GM11168 (cell line): Measurements from ENCODE around the gene DKK2.
"Not testable (repeated sequence)": the region's sequence is repeated elsewhere in the genome, so short reads cannot be mapped to it uniquely, and the experiment has no call there.

Experiments used
- in situ Hi-C: fragments of 300-500 bp; cut with MboI; formaldehyde crosslinking; loops from one replicate; pipeline ENCODE4 v1.12.0; 2022; ENCODE audit warnings: low sequenced_read_pairs; ENCODE audit not compliant: unreplicated experiment

The DKK2 gene

DNA sequence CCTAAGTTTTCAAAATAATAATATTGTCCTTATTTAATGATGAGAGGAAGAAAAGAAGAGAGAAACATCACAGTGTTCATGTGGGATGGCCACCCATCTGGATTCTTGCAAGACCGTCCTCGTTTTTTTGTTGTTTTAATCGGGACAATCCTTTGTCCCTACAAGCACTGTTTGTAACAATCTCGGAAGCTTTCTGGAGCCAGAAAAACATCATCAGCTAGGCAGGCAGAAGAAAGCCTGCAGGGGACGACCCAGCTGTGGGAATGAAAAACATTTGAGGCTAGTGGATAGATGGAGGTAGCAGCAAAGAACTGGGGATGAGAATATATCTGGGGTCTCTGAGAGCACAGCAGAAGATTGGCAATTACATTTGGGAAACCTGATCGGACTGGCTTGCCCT, 105.6 kb downstream of the DKK2 start:
- in situ Hi-C loops: no loop called here

DNA sequence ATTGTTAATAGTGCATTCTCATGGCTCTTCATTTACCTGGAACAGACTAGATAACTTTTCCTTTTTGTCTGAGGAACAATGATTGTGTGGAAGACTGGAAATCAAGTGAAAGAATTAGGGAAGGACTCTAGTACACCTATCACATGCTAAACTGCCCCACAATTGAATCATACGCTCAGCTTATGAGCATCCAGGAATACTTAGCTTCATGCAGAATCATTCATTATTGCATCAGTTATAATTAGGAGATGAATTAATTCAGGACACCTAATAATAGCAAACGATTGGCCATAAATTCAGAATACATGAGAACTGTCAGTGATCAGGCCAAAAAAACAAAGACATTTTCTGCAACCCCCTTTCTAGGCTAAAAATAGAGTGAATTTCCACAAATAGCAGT, 106.9 kb downstream of the DKK2 start:
- in situ Hi-C loops: no loop called here

DNA sequence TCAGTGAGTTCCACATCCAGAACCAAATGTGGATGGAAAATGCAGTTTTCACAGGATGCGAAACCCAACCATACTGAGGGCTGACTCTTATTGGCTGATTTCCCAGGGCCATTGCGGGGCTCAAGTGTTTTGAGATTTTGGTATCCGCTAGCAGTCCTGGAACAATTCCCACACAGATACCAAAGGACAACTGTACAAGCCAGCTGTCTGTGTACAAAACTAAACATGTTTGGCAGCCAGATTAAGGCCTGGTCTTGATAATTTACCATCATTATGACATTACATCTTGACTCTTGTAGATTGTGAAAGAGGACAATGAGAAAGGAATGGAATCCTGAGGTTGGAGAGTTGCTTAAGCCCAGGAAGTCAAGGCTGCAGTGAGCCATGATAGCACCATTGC, 121.9 kb downstream of the DKK2 start:
- in situ Hi-C loops: no loop called here

DNA sequence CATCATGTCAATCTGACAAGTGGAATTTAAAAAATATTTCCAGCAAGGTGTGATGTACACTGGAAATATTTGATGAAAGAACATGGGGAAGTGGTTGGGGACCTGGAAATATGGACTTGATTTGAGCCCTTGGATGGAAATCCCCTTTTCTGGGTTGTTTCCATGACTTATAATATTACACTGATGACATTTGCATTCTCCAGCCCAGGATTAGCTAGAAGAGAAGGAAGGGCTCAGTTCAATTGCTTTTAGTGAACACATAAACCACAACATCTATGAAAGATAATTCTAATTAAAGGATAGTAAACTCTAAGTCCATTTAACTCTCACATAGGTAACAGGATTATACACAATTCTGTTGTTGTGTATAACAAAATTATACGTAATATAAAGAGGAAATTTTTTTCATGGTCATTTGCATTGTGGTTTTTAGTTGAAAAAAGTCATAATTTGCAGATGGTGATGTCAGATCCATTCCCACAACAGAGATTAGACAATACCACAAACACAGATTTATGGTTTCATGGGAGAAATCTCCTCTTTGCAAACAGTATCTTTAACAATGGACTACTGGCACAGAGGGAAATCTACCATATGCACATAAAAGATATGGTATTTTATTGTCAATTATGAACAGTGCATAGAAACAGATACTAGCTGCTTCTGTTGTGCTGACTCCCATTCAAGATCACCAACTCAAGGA, 126.5 kb downstream of the DKK2 start:
- in situ Hi-C loops: no loop called here

DNA sequence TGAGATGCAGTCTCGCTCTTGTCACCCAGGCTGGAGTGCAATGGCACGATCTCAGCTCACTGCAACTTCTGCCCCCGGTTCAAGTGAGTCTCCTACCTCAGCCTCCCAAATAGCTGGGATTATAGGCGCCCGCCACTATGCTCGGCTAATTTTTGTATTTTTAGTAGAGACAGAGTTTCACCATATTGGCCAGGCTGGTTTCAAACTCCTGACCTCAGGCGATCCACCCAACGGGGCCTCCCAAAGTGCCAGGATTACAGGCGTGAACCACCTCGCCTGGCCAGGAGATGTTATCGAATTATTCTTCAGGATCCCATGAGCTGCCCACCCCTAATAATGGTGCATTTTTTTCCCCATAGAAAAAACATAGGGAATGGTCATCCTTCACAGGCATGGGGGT, 128.1 kb downstream of the DKK2 start:
- in situ Hi-C loops: not testable (repeated sequence)

DNA sequence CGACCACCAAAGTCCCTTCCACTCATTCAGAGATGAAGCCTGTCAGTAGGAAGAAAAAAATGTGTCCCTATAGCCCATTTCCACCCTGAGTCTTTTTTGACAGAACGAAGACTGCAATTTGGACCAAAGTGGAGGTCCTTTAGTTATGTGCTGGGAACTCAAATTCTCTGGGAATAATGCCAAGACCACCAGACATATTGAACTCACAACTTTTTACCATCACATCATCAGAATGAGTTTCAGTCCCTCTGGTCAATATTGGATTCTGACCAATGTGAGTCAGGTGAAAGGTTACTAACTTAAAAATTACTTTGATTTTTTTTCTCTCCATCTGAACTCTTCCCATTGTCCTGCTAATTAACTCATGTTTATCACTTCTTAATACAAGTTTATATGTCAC, 128.9 kb downstream of the DKK2 start:
- in situ Hi-C loops: no loop called here

DNA sequence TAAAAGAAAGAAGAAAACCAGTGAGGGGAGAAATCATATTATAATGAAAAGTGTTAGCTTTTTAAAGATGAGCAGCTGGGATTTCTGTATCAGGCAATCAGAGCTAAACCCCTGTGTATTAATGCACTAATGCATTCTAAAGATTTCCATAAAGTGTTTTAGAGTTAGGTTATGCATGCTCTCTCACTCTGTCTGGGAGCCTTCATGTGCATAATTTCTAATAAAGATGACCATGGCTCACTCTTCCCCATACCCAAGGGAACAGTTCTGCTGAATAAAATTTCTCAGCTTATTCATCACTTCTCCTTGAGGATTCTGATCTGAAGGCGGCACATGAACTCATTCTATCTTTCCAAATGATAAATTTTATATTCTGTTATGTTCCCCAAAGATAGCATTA, 129.4 kb downstream of the DKK2 start:
- in situ Hi-C loops: no loop called here

DNA sequence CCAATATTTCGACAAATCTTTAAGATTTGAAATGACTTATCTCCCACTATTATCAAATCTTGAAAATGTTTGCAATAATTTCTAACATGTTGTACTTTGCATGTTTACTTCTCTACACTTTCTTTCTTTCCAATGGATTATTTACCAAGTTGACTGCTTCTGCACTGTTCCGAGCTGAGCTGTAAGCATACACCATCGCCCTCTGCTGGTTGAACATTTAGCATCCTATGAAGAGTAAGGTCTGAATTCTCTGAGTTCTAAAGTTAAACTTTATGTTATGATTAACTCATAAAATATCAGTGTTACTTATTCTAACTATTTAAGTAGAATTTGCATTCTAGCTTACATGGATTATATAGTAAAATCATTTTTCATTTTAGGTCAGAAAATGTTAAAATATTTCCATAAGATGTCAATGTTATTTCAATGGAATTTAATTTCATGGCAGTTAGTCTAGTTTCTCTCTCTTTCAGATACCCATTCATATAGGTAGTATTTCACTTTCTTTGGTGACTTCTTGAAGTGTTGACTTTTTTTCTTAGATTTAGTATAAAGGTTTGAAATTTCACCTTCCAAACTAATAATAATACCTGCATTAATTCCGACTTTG, 137.4 kb downstream of the DKK2 start:
- in situ Hi-C loops: no loop called here

DNA sequence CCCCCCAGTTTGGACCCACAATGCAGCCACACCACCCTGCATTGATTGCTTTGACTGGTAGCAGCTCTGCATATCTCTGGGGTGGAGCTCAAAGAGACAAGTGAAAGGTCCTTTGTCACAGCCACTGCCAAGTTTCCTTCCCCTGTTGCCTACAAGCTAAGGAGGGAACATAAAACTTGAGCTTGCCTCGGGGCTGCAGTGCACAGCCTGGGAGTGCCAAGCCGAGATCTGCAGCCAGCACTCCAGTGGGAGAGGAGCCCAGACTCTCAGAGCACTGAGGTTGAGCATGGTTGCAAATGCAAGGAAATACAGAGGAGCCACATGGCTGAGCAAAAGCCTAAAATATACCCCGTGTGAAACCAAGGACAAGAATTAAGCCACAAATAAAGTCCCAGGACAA, 142.2 kb downstream of the DKK2 start:
- in situ Hi-C loops: no loop called here

DNA sequence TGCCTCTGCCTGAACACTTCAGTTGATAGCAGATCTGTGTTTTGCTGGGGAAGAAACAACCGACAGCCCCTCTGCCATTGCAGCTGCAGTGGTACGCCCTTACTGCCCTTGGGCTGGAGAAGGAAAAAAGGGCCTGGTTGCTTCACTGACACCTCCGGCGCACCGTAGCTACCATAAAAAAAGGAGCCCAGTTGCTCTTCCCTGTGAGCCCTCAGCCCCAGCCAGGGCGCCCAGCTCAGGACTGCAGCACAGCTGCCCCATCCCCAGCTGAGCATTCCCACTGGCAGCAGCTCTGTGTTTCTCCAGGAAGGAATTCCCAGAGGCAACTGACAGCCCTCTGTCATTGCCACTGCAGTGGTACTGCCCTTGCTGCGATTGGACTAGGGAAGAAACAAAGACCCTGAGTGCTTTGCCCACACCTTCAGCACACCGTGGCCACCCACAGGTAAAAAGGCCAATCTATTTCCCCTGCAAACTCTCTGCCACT, 142.7 kb downstream of the DKK2 start:
- in situ Hi-C loops: no loop called here

DNA sequence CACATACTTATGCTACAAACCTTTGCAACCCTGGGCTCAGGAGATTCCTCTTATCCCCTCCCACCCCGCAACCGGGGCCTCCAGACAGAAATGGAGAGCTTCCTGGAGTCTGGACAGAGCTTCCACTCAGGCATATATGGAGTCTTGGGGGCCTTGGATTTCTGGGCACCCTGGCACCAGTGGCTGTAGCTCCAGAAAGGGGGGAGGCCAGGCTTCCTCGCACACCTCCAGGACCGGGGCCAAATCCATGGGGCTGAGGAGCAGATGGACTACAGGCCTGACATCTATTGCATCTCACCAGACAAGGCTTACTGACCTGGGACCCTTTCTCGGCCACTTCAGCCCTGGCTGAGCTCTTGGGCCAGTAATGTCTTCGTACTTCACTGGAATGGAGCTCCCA, 143.3 kb downstream of the DKK2 start:
- in situ Hi-C loops: no loop called here

DNA sequence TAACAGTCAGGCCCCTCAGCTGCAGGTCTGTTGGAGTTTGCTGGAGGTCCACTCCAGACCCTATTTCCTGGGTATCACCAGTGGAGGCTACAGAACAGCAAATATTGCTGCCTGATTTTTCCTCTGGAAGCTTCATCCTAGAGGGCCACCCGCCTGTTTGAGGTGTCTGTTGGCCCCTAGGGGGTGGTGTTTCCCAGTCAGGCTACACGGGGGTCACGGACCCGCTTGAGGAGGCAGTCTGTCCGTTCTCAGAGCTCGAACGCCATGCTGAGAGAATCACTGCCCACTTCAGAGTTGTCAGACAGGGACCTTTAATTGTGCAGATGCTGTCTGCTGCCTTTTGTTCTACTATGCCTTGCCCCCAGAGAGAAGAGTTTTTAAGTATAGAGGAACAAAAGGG, 160.8 kb downstream of the DKK2 start:
- in situ Hi-C loops: no loop called here
